ENCODE data around the gene HMX1. TPM values are rescaled to one million over a fixed set of nuclear protein-coding genes. Genes with fewer than 3 reads are reported as not detected.

HMX1 gene
- total and polyA plus RNA-seq, 9 donors = 0.08 to 0.21 (median 0.12) TPM; not detected in 1

DNA sequence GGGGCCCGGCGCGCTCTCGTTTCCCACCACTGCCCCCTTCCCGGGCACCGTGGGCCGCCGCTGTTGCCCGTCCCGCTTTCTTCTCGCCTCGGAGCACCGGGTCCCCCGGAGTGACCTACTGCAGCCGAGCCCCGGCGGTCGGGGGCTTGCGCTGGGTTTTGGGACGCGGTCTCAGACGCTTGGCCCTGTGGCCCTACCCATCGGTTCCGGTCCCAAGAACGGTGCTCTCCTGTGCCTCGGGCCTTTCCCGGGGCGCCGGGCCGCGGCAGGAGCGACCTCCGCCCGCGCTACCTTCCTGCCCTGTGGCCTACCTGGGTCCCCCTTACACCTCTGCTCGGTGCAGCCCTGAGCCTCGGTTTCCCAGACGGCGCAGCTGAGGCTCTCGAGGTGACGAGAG, 21.6 kb upstream of the HMX1 start:
- no peaks in the 10 kb centered on the region for H3K9me3 ChIP-seq (replicated peaks; ENCODE audit: control insufficient read depth, low read depth, low read length)
- WGBS (ENCODE audit: insufficient coverage) = under 1% methylated on average over 41 of the region's 41 CpGs
- peaks cover 97% of the 10 kb centered on the region for H3K27me3 ChIP-seq (ENCODE audit: control insufficient read depth, insufficient read depth, low read length)

GRCh38 chr4:8892556-8893226, 21.1 kb upstream of the HMX1 start:
- Histone ChIP-seq H3K9me3 (replicated peaks; ENCODE audit: control insufficient read depth, low read depth, low read length) (no peaks in the 10 kb centered on the region), H3K4me1 (ENCODE audit: control insufficient read depth, insufficient read depth, low read length) (peaks cover 13% of the 10 kb centered on the region), H3K27me3 (ENCODE audit: control insufficient read depth, insufficient read depth, low read length) (peaks cover 97% of the 10 kb centered on the region), H3K27ac (ENCODE audit: low read length) (no peak overlapping the region), H3K36me3 (ENCODE audit: control insufficient read depth, insufficient read depth, low read length) (no peaks in the 10 kb centered on the region), H3K4me3 (ENCODE audit: low read length) (no peak overlapping the region)
- no peak for DNase-seq
- WGBS (ENCODE audit: insufficient coverage) = 0% methylated on average over 69 of the region's 73 CpGs

More for the DNA sequence above, 21.6 kb upstream of the HMX1 start:
- no peak overlapping the region for H3K27ac ChIP-seq (ENCODE audit: low read length)
- H3K36me3 ChIP-seq (ENCODE audit: control insufficient read depth, insufficient read depth, low read length) = no peaks in the 10 kb centered on the region
- peaks cover 18% of the 10 kb centered on the region for H3K4me1 ChIP-seq (ENCODE audit: control insufficient read depth, insufficient read depth, low read length)
- no peak overlapping the region for H3K4me3 ChIP-seq (ENCODE audit: low read length)
- no peak for DNase-seq

DNA sequence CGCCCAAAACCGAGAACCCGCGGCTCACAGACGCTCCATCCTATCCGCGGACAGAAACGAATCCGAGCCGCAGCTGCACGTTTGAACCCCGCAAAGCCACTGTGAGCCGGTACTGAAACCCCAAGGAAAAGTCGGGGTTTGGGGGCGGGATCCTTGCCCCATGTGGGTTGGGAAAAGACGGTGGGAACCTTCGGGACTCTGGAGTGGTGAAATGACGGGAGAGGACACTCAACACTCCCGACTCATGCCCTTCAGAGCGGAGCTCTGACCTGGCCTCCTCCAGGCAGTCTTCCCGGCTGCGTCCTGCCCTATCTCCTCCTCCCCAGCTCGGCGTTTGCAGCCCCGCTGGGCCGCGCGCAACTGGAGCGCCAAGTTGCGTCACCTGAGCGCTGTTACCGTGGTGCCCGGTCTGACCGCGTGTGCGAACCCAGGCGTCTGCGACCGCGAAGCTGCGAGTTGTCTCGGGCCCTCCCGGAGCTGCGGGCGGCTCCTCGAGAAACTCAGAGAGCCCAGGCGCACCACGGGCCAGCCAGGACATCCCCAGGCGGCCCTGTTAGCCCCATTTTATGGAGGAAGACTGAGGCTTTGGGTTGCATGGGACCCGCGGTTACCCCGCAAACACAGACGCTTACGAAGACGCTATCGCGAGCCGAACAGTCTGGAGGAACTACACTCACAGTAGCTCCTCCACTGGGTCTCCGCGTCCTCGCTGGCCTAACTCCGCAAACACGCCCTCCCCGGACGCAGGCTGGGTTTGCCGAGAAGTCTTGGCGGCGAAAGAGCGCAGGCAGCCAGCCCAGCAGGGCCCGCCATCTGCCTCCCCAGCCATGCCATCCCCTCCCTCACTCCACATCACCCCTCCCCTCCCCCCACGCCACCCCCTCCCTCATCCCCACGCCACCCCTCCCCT, 20.3 kb upstream of the HMX1 start:
- no peak overlapping the region for H3K4me3 ChIP-seq (ENCODE audit: low read length)
- WGBS (ENCODE audit: insufficient coverage) = 6% methylated on average over 59 of the region's 72 CpGs
- H3K27ac ChIP-seq (ENCODE audit: low read length) = no peak overlapping the region
- no peaks in the 10 kb centered on the region for H3K36me3 ChIP-seq (ENCODE audit: control insufficient read depth, insufficient read depth, low read length)
- peak; percentile 30 for DNase-seq
- H3K4me1 ChIP-seq (ENCODE audit: control insufficient read depth, insufficient read depth, low read length) = peaks cover 10% of the 10 kb centered on the region
- H3K9me3 ChIP-seq (replicated peaks; ENCODE audit: control insufficient read depth, low read depth, low read length) = peaks cover 2% of the 10 kb centered on the region
- peaks cover 99% of the 10 kb centered on the region for H3K27me3 ChIP-seq (ENCODE audit: control insufficient read depth, insufficient read depth, low read length)

DNA sequence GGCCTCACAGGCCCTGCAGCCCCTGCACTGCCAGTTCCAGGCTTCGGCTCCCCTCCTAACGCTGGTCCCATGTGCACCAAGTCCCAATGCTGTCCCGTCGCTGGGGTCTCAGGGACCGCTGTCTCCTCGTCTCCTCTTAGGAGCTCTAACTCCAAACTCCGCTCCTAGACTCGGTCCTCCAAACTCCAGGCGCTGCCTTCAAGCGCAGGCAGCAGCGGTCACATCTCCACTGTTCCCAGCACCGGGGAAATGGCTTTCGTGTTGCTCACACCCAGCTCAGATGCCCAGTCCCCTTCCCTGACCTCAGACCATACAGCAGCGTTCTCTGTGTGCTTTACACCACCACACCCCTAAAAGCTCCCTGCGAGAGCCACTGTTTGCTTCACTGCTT, 19.6 kb upstream of the HMX1 start:
- Histone ChIP-seq H3K36me3 (ENCODE audit: control insufficient read depth, insufficient read depth, low read length) (no peaks in the 10 kb centered on the region), H3K27me3 (ENCODE audit: control insufficient read depth, insufficient read depth, low read length) (peaks cover 98% of the 10 kb centered on the region), H3K9me3 (replicated peaks; ENCODE audit: control insufficient read depth, low read depth, low read length) (peaks cover 5% of the 10 kb centered on the region), H3K4me3 (ENCODE audit: low read length) (no peak overlapping the region), H3K27ac (ENCODE audit: low read length) (no peak overlapping the region), H3K4me1 (ENCODE audit: control insufficient read depth, insufficient read depth, low read length) (peaks cover 10% of the 10 kb centered on the region)
- DNase-seq = no peak
- 32% methylated on average over 15 of the region's 15 CpGs for WGBS (ENCODE audit: insufficient coverage)

DNA sequence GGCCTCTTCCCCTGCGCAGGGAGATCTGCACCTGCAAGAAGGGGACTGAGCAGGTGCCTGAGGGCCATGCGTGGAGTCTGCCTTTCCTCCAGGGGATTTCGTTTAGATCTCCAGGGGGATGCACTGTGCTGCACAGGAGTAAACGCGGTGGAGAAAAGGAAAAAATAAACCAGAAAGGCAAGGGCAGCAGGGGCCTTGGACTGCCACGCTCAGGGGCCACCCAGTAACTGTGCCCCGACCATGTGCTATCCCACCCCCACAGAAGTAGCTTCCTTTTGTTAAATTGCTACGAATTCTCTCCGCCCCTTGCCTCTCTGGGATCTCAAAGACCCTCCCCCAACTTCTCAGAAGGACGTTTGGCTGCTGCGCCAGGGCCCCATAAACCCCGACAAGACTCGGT, 17.2 kb upstream of the HMX1 start:
- Histone ChIP-seq H3K4me3 (ENCODE audit: low read length) (no peak overlapping the region), H3K27me3 (ENCODE audit: control insufficient read depth, insufficient read depth, low read length) (peaks cover 95% of the 10 kb centered on the region), H3K9me3 (replicated peaks; ENCODE audit: control insufficient read depth, low read depth, low read length) (peaks cover 5% of the 10 kb centered on the region), H3K36me3 (ENCODE audit: control insufficient read depth, insufficient read depth, low read length) (no peaks in the 10 kb centered on the region), H3K27ac (ENCODE audit: low read length) (no peak overlapping the region), H3K4me1 (ENCODE audit: control insufficient read depth, insufficient read depth, low read length) (peaks cover 7% of the 10 kb centered on the region)
- no peak for DNase-seq
- WGBS (ENCODE audit: insufficient coverage) = 7% methylated on average over 13 of the region's 13 CpGs

- Histone ChIP-seq H3K4me1 (ENCODE audit: control insufficient read depth, insufficient read depth, low read length) (no peaks in the 10 kb centered on the region), H3K9me3 (replicated peaks; ENCODE audit: control insufficient read depth, low read depth, low read length) (peaks cover 5% of the 10 kb centered on the region), H3K27ac (ENCODE audit: low read length) (no peak overlapping the region), H3K4me3 (ENCODE audit: low read length) (no peak overlapping the region), H3K36me3 (ENCODE audit: control insufficient read depth, insufficient read depth, low read length) (no peaks in the 10 kb centered on the region), H3K27me3 (ENCODE audit: control insufficient read depth, insufficient read depth, low read length) (peaks cover 92% of the 10 kb centered on the region)
- 77% methylated on average over 5 of the region's 10 CpGs for WGBS (ENCODE audit: insufficient coverage)
- no peak for DNase-seq
These were observed 15.2 kb upstream of the HMX1 start for GRCh38 chr4:8886612-8887406.

DNA sequence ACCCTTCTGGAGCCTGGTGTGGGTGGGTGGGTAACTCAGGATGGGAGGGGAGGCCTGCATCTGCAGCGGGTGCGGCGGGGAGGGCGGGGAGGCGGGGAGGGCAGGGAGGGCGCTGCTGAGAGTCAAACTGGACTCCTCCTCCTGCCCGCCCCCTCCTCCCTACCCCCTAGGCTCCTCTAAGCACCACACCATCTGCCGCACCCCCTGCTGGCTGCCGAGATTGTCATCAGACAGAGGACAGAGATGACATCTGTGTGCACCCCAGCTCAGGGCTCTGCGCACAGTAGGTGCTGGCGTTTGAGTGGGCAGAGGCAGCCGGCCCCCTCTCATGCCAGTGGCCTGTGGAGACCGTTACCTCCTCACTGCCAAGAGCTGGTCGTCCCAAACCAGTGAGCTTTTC, 10.6 kb upstream of the HMX1 start:
- peaks cover 5% of the 10 kb centered on the region for H3K9me3 ChIP-seq (replicated peaks; ENCODE audit: control insufficient read depth, low read depth, low read length)
- H3K4me1 ChIP-seq (ENCODE audit: control insufficient read depth, insufficient read depth, low read length) = no peaks in the 10 kb centered on the region
- no peak overlapping the region for H3K27ac ChIP-seq (ENCODE audit: low read length)
- peaks cover 90% of the 10 kb centered on the region for H3K27me3 ChIP-seq (ENCODE audit: control insufficient read depth, insufficient read depth, low read length)
- DNase-seq = no peak
- H3K36me3 ChIP-seq (ENCODE audit: control insufficient read depth, insufficient read depth, low read length) = no peaks in the 10 kb centered on the region
- H3K4me3 ChIP-seq (ENCODE audit: low read length) = no peak overlapping the region
- 33% methylated on average over 4 of the region's 14 CpGs for WGBS (ENCODE audit: insufficient coverage)

DNA sequence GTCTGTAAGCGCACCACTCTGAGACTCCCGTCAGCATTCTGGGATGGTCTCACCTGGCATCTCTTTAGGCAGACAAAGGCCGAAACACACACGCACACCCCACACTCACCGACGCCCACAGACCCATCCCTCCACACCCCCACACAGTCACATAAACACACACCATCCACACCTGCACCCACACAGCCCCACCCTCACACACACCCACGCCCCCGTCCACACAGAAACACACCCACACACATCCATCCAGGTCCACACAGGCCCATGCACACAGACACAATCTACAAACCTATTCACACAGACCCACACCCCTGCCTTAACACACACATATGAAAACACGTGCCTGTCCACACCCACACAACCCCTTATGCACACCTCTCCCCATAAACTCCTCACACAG, 9.2 kb upstream of the HMX1 start:
- 86% methylated on average over 9 of the region's 9 CpGs for WGBS (ENCODE audit: insufficient coverage)

GRCh38 chr4:8879574-8879973, 7.9 kb upstream of the HMX1 start:
- Histone ChIP-seq H3K36me3 (ENCODE audit: control insufficient read depth, insufficient read depth, low read length) (no peaks in the 10 kb centered on the region), H3K9me3 (replicated peaks; ENCODE audit: control insufficient read depth, low read depth, low read length) (no peaks in the 10 kb centered on the region), H3K4me3 (ENCODE audit: low read length) (no peak overlapping the region), H3K4me1 (ENCODE audit: control insufficient read depth, insufficient read depth, low read length) (no peaks in the 10 kb centered on the region), H3K27ac (ENCODE audit: low read length) (no peak overlapping the region), H3K27me3 (ENCODE audit: control insufficient read depth, insufficient read depth, low read length) (peaks cover 93% of the 10 kb centered on the region)
- 81% methylated on average over 7 of the region's 8 CpGs for WGBS (ENCODE audit: insufficient coverage)
- DNase-seq = no peak

More for the DNA sequence above, 9.2 kb upstream of the HMX1 start:
- no peaks in the 10 kb centered on the region for H3K36me3 ChIP-seq (ENCODE audit: control insufficient read depth, insufficient read depth, low read length)
- H3K4me3 ChIP-seq (ENCODE audit: low read length) = no peak overlapping the region
- H3K27ac ChIP-seq (ENCODE audit: low read length) = no peak overlapping the region
- no peak for DNase-seq
- H3K9me3 ChIP-seq (replicated peaks; ENCODE audit: control insufficient read depth, low read depth, low read length) = no peaks in the 10 kb centered on the region
- peaks cover 93% of the 10 kb centered on the region for H3K27me3 ChIP-seq (ENCODE audit: control insufficient read depth, insufficient read depth, low read length)
- no peaks in the 10 kb centered on the region for H3K4me1 ChIP-seq (ENCODE audit: control insufficient read depth, insufficient read depth, low read length)

DNA sequence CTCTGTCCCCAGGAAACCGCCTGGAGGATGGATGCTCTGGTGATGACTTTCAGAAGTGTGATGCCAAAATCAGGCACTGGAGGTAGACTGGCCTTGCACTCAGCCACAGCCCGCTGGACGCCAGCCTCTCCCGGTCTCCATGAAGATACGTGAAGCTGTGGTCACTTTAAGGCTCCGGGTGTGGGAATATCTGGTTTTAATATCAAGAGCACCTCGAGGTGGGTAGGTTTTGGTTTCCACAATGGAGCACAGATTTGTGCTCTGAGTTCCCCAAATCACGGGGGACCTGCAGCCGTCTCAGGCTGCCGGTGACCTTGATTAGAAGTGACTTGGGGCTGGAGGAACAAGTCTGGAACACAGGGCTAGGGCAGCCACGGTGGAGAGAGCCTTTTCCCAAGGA, 6.8 kb upstream of the HMX1 start:
- no peak overlapping the region for H3K27ac ChIP-seq (ENCODE audit: low read length)
- WGBS (ENCODE audit: insufficient coverage) = 27% methylated on average over 11 of the region's 11 CpGs

More for the DNA sequence above, 6.8 kb upstream of the HMX1 start:
- Histone ChIP-seq H3K27me3 (ENCODE audit: control insufficient read depth, insufficient read depth, low read length) (peaks cover 95% of the 10 kb centered on the region), H3K9me3 (replicated peaks; ENCODE audit: control insufficient read depth, low read depth, low read length) (no peaks in the 10 kb centered on the region), H3K36me3 (ENCODE audit: control insufficient read depth, insufficient read depth, low read length) (no peaks in the 10 kb centered on the region), H3K4me1 (ENCODE audit: control insufficient read depth, insufficient read depth, low read length) (no peaks in the 10 kb centered on the region), H3K4me3 (ENCODE audit: low read length) (no peak overlapping the region)
- DNase-seq = no peak

Measured in muscle of leg (tissue), 11 donors.